Progenitor cell of endocrine pancreas (in vitro differentiated cells): ENCODE data around the gene TIMM23. TPM values are rescaled to one million over a fixed set of nuclear protein-coding genes. Genes with fewer than 3 reads are reported as not detected.

Experiments
- DNase-seq: peaks from one replicate; pipeline ENCODE4 v3.0.0; 2021; ENCODE audit warnings: low spot score; ENCODE audit not compliant: unreplicated experiment
- H3K27ac Mint-ChIP-seq: 2 replicates; pipeline ENCODE4 v1.8.0; 2021; ENCODE audit warnings: mild to moderate bottlenecking, moderate library complexity, mixed read lengths
- H3K27me3 Mint-ChIP-seq: 2 replicates; pipeline ENCODE4 v1.8.0; 2021; ENCODE audit warnings: mixed read lengths
- H3K36me3 Mint-ChIP-seq: 2 replicates; pipeline ENCODE4 v1.8.0; 2022; ENCODE audit warnings: mixed read lengths; ENCODE audit not compliant: insufficient read depth
- H3K4me1 Mint-ChIP-seq: 2 replicates; pipeline ENCODE4 v1.8.0; 2021; ENCODE audit warnings: low read depth, mixed read lengths
- H3K4me3 Mint-ChIP-seq: 2 replicates; pipeline ENCODE4 v1.8.0; 2021; ENCODE audit warnings: low read depth, mild to moderate bottlenecking, moderate library complexity, mixed read lengths
- H3K9me3 Mint-ChIP-seq: 2 replicates; pipeline ENCODE4 v1.8.0; 2021; ENCODE audit warnings: low read depth, mixed read lengths
- CTCF ChIP-seq: fragments of 200-600 bp; sonication (generic); IDR thresholded peaks from one replicate; pipeline ENCODE4 v1.5.0; 2021; ENCODE audit warnings: antibody characterized with exemption, mild to moderate bottlenecking; ENCODE audit not compliant: unreplicated experiment
- total RNA-seq: library from RNA; stranded (reverse); gene quantifications from 2 replicates; pipeline ENCODE4 v1.2.1, GENCODE V29; 2021

The TIMM23 gene
- total RNA-seq, 1 donor from 2014 or later: 52.4 TPM

- no peak for DNase-seq
- Mint-ChIP-seq H3K9me3 (no peaks in the 10 kb centered on the region), H3K27me3 (no peaks in the 10 kb centered on the region), H3K4me1 (peaks cover 6% of the 10 kb centered on the region), H3K36me3 (peaks cover 21% of the 10 kb centered on the region), H3K4me3 (no peak overlapping the region), H3K27ac (no peak overlapping the region)
- TF ChIP-seq CTCF: no peak
Observed at GRCh38 chr10:46014206-46014605, 41.9 kb downstream of the TIMM23 start.

- Mint-ChIP-seq H3K36me3 (peaks cover 21% of the 10 kb centered on the region), H3K9me3 (no peaks in the 10 kb centered on the region), H3K27me3 (no peaks in the 10 kb centered on the region), H3K4me3 (no peak overlapping the region), H3K4me1 (peaks cover 13% of the 10 kb centered on the region), H3K27ac (no peak overlapping the region)
- DNase-seq: no peak
- no peak for TF ChIP-seq CTCF
Observed at GRCh38 chr10:46014683-46015405, 42.6 kb downstream of the TIMM23 start.

- no peak overlapping the region for H3K4me3 Mint-ChIP-seq
- no peak for TF ChIP-seq CTCF
- no peaks in the 10 kb centered on the region for H3K27me3 Mint-ChIP-seq
- no peak overlapping the region for H3K27ac Mint-ChIP-seq
- no peak for DNase-seq
- no peaks in the 10 kb centered on the region for H3K9me3 Mint-ChIP-seq
- peaks cover 21% of the 10 kb centered on the region for H3K4me1 Mint-ChIP-seq
- peaks cover 15% of the 10 kb centered on the region for H3K36me3 Mint-ChIP-seq
Observed at GRCh38 chr10:46016190-46016589, 43.9 kb downstream of the TIMM23 start.

GRCh38 chr10:46016811-46017210 is 44.5 kb downstream of the TIMM23 start:
- no peak overlapping the region for H3K4me3 Mint-ChIP-seq
- no peaks in the 10 kb centered on the region for H3K9me3 Mint-ChIP-seq
- H3K27ac Mint-ChIP-seq: no peak overlapping the region
- no peak for DNase-seq
- H3K27me3 Mint-ChIP-seq: no peaks in the 10 kb centered on the region
- peaks cover 15% of the 10 kb centered on the region for H3K36me3 Mint-ChIP-seq
- TF ChIP-seq CTCF: no peak
- H3K4me1 Mint-ChIP-seq: peaks cover 21% of the 10 kb centered on the region

- H3K27me3 Mint-ChIP-seq: no peaks in the 10 kb centered on the region
- no peak for DNase-seq
- H3K27ac Mint-ChIP-seq: no peak overlapping the region
- no peaks in the 10 kb centered on the region for H3K9me3 Mint-ChIP-seq
- H3K36me3 Mint-ChIP-seq: peaks cover 13% of the 10 kb centered on the region
- peaks cover 28% of the 10 kb centered on the region for H3K4me1 Mint-ChIP-seq
- no peak for TF ChIP-seq CTCF
- no peak overlapping the region for H3K4me3 Mint-ChIP-seq
Observed at GRCh38 chr10:46017733-46018132, 45.4 kb downstream of the TIMM23 start.
